K562 treated with DMSO at 1 percent for 12 hours (cell line): ENCODE measurements around the gene GAD1. TPM values are rescaled to one million over a fixed set of nuclear protein-coding genes. Genes with fewer than 3 reads are reported as not detected.

Experiments
- total RNA-seq: library from RNA; unstranded; fragments of 300-600 nt; gene quantifications from 2 replicates; pipeline ENCODE4 v1.2.3, GENCODE V29; 2022; ENCODE audit not compliant: insufficient read depth

GAD1 gene
- 19.2 and 21.1 TPM in 2 replicates for total RNA-seq

DNA sequence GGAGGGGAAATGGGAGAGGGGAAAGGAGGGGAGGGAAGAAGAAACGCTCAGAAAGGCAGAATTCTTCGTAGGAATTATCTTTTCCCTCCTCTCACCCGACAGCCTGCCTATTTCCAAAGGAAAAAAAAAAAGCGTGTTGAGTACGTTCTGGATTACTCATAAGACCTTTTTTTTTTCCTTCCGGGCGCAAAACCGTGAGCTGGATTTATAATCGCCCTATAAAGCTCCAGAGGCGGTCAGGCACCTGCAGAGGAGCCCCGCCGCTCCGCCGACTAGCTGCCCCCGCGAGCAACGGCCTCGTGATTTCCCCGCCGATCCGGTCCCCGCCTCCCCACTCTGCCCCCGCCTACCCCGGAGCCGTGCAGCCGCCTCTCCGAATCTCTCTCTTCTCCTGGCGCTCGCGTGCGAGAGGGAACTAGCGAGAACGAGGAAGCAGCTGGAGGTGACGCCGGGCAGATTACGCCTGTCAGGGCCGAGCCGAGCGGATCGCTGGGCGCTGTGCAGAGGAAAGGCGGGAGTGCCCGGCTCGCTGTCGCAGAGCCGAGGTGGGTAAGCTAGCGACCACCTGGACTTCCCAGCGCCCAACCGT, at the start of gene GAD1:
TSS of gene GAD1 (plus strand) at position 384 of the 589 bp plus-strand sequence. CDS start 1,705 bp downstream, outside the sequence.

DNA sequence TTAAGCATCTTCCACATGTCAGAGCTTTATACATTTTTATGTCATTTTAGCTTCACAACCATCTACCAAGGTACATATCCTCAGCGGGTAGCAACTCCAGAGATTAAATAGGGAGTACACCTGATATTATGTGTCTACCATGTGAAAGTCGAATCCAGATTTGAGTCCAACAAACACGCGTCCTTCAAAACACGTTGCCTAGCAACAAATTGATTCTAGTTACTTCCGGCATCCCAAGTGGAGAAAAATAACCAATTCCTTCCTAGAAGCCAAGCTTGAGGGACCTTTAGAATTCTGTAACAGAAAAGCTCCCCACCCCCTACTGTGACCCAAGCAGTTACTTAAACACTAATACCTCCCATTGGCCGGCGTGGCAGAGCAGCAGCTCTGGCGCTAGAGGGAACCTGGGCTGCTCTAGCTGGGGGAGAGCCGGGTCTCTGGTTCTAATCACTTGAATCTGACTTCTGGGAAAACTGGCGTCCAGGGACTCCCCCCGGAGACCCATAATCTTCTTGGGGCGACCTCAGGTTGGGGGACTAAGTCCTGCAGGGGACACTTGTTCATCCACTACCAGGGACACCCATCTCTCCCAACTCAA, 46.6 kb upstream of the GAD1 start, which contains the start of gene ERICH2:
TSS of gene ERICH2 (plus strand) at position 371 of the 598 bp plus-strand sequence. CDS start 304 bp downstream, outside the sequence.

Other genes starting within 250 kb of the GAD1 start
- gene SP5, start 101.5 kb upstream of the GAD1 start, total RNA-seq: 4.6 and 14.3 TPM in 2 replicates
- 5.7 and 6.7 TPM in 2 replicates for gene ERICH2, start 46.5 kb upstream of the GAD1 start, total RNA-seq
- gene GORASP2, start 112.4 kb downstream of the GAD1 start, total RNA-seq: 67.0 and 127 TPM in 2 replicates